Endothelial cell of umbilical vein (primary cell): Measurements from ENCODE around the gene TMEM81. TPM values are rescaled to one million over a fixed set of nuclear protein-coding genes. Genes with fewer than 3 reads are reported as not detected.

ENCODE experiments used
- BruUV-seq: library from RNA; stranded (reverse); fragments of 400-500 nt; replicated peaks from 2 replicates; lab custom pipeline; 2021; lab: Mats Ljungman, UMichigan
- CTCF ChIA-PET: fragments of 300-600, 350-600 bp; sonication (Branson Sonifier 250); formaldehyde crosslinking; loops from one replicate; lab custom pipeline; 2021; ENCODE audit warnings: antibody characterized with exemption, inconsistent platforms; lab: Charles Lee
- POLR2A ChIA-PET: fragments of 300-600, 350-600 bp; sonication (Branson Sonifier 250); formaldehyde crosslinking; loops from one replicate; lab custom pipeline; 2021; ENCODE audit warnings: antibody characterized with exemption, inconsistent platforms; lab: Charles Lee
- DNase-seq: peaks from one replicate; pipeline ENCODE4 v3.0.0-alpha.2; 2011; ENCODE audit warnings: low read depth, low spot score
- FAIRE-seq: peaks from 2 replicates; lab custom pipeline; 2011; peaks lifted over from hg19 to GRCh38; lab: Jason Lieb, UNC
- H2AFZ ChIP-seq: 2 replicates; pipeline ENCODE4 v1.6.0; 2012; ENCODE audit warnings: low read depth, low read length, control low read depth, inconsistent platforms
- H3K27ac ChIP-seq: 2 replicates; pipeline ENCODE4 v1.5.1; 2011; ENCODE audit warnings: low read depth, mild to moderate bottlenecking, control low read depth, low read length, moderate library complexity; ENCODE audit not compliant: insufficient read depth
- H3K27me3 ChIP-seq, 2 experiments: 2 replicates each; pipeline versions ENCODE4 v1.6.0 to v1.6.1; 2011; ENCODE audit warnings: low read length in 2 of 2, mixed read lengths in 1 of 2; ENCODE audit not compliant: control insufficient read depth in 2 of 2, insufficient read depth in 2 of 2
- H3K36me3 ChIP-seq, 2 experiments: 2 replicates in 1 of 2; 3 replicates in 1 of 2; pipeline ENCODE4 v1.5.1; 2011; ENCODE audit warnings: low read length in 2 of 2, mild to moderate bottlenecking in 1 of 2, moderate library complexity in 1 of 2; ENCODE audit not compliant: control insufficient read depth in 2 of 2, insufficient read depth in 2 of 2; ENCODE audit errors: extremely low read depth in 1 of 2
- H3K4me1 ChIP-seq: 3 replicates; pipeline ENCODE4 v1.5.1; 2011; ENCODE audit warnings: mild to moderate bottlenecking, low read length; ENCODE audit not compliant: control insufficient read depth, insufficient read depth; ENCODE audit errors: extremely low read depth
- H3K4me2 ChIP-seq: 2 replicates; pipeline ENCODE4 v1.6.1; 2011; ENCODE audit warnings: low read length, control low read depth, mixed read lengths; ENCODE audit not compliant: insufficient read depth
- H3K4me3 ChIP-seq, 3 experiments: fragments of 200-600 bp in 1 of 3; sonication (generic), shearing (Covaris generic) in 1 of 3; replicated peaks in 1 of 3; 2 replicates each; pipeline ENCODE4 v1.5.1; 2011 to 2016; ENCODE audit warnings: control low read depth in 3 of 3, low read length in 3 of 3, mild to moderate bottlenecking in 2 of 3, inconsistent platforms in 1 of 3, low read depth in 1 of 3, moderate library complexity in 1 of 3; ENCODE audit not compliant: insufficient read depth in 1 of 3
- H3K79me2 ChIP-seq: 2 replicates; pipeline ENCODE4 v1.6.0; 2012; ENCODE audit warnings: low read length, inconsistent platforms; ENCODE audit not compliant: control insufficient read depth, insufficient read depth
- H3K9ac ChIP-seq: replicated peaks from 2 replicates; pipeline ENCODE3; 2011; ENCODE audit warnings: low read length, control low read depth; ENCODE audit not compliant: insufficient read depth; ENCODE audit errors: extremely low read depth
- H3K9me1 ChIP-seq: replicated peaks from 3 replicates; pipeline ENCODE4 v1.6.0; 2011; ENCODE audit warnings: mild to moderate bottlenecking, low read length; ENCODE audit not compliant: control insufficient read depth, insufficient read depth; ENCODE audit errors: extremely low read depth
- H3K9me3 ChIP-seq: replicated peaks from 2 replicates; pipeline ENCODE4 v1.5.1; 2012; ENCODE audit warnings: low read length, inconsistent platforms; ENCODE audit not compliant: control insufficient read depth, insufficient read depth
- H4K20me1 ChIP-seq: replicated peaks from 2 replicates; pipeline ENCODE3; 2011; ENCODE audit warnings: mild to moderate bottlenecking, low read length; ENCODE audit not compliant: control insufficient read depth, insufficient read depth; ENCODE audit errors: extremely low read depth
- EZH2 ChIP-seq: IDR thresholded peaks from 2 replicates; pipeline ENCODE4 v1.6.1; 2012; ENCODE audit warnings: borderline replicate concordance, low read depth, mild to moderate bottlenecking, moderate library complexity, low read length, inconsistent platforms; ENCODE audit not compliant: severe bottlenecking
- FOS ChIP-seq: IDR thresholded peaks from 2 replicates; pipeline ENCODE4 v1.6.1; 2011; ENCODE audit warnings: mild to moderate bottlenecking, low read length, moderate library complexity, borderline replicate concordance; ENCODE audit not compliant: insufficient read depth
- GATA2 ChIP-seq: IDR thresholded peaks from 2 replicates; pipeline ENCODE4 v1.7.0; 2011; ENCODE audit warnings: low read depth, mild to moderate bottlenecking, moderate library complexity, mixed read lengths, low read length; ENCODE audit not compliant: insufficient read length, insufficient read depth
- JUN ChIP-seq: IDR thresholded peaks from 2 replicates; pipeline ENCODE4 v1.6.1; 2011; ENCODE audit warnings: borderline replicate concordance, low read depth; ENCODE audit not compliant: insufficient read length, insufficient read depth
- MYC ChIP-seq: IDR thresholded peaks from one replicate; pipeline ENCODE4 v1.6.1; 2011; ENCODE audit warnings: mild to moderate bottlenecking, low read depth, low read length
- POLR2A ChIP-seq: IDR thresholded peaks from 2 replicates; pipeline ENCODE4 v1.6.1; 2012; ENCODE audit warnings: low read depth, mild to moderate bottlenecking, control low read depth, low read length
- POLR2AphosphoS5 ChIP-seq: IDR thresholded peaks from 2 replicates; pipeline ENCODE4 v1.6.1; 2012; ENCODE audit warnings: low read depth, mild to moderate bottlenecking, control low read depth, low read length, moderate library complexity; ENCODE audit not compliant: insufficient read depth
- dilution Hi-C: fragments of 300-500 bp; cut with MboI; formaldehyde crosslinking; loops from one replicate; pipeline ENCODE4 v1.15.0; 2019; ENCODE audit warnings: low sequenced_read_pairs; ENCODE audit not compliant: extremely low pct_ligation_motif_present
- intact Hi-C: fragments of 100-400 bp; cut with micrococcal nuclease; formaldehyde crosslinking; loops from one replicate; pipeline ENCODE4 v1.10.0; 2022
- polyA plus RNA-seq, 4 experiments: library from polyadenylated mRNA; depleted of rRNA in 3 of 4; stranded (reverse) in 3 of 4; unstranded in 1 of 4; fragments of >200 nt; gene quantifications; 2 replicates each; pipeline versions ENCODE4 v1.2.1 to v1.2.3, GENCODE V29; 2011 to 2012; ENCODE audit warnings: missing spikeins in 1 of 4
- total RNA-seq: library from RNA; stranded (reverse); gene quantifications from 2 replicates; pipeline ENCODE4 v1.2.3, GENCODE V29; 2021
- TF ChIP-seq, protein P1 (sequence below): IDR thresholded peaks from 2 replicates; pipeline ENCODE4 v1.6.1; 2011; ENCODE audit not compliant: insufficient read depth, insufficient read length
- TF ChIP-seq, protein P2 (sequence below), 2 donors: IDR thresholded peaks; 1 replicate in 1 of 2; 2 replicates in 1 of 2; pipeline ENCODE4 v1.5.1; 2011; ENCODE audit warnings: low read length in 2 of 2, mild to moderate bottlenecking in 2 of 2, moderate library complexity in 2 of 2, control low read depth in 1 of 2, inconsistent platforms in 1 of 2, low read depth in 1 of 2; ENCODE audit not compliant: insufficient read depth in 1 of 2; ENCODE audit errors: extremely low read depth in 1 of 2

Gene TMEM81
- total and polyA plus RNA-seq, 2 donors (not counting 3 experiments of a cell fraction or from before 2014, with no cell fraction given): 1.5 to 2.9 TPM

- intact Hi-C loops: no loop called here
- H3K27ac ChIP-seq: no peak overlapping the region
- TF ChIP-seq EZH2: no peak
- TF ChIP-seq, protein P1, sequence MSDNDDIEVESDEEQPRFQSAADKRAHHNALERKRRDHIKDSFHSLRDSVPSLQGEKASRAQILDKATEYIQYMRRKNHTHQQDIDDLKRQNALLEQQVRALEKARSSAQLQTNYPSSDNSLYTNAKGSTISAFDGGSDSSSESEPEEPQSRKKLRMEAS: no peak
- no peak for TF ChIP-seq MYC
- TF ChIP-seq JUN: no peak
- TF ChIP-seq, protein P2, sequence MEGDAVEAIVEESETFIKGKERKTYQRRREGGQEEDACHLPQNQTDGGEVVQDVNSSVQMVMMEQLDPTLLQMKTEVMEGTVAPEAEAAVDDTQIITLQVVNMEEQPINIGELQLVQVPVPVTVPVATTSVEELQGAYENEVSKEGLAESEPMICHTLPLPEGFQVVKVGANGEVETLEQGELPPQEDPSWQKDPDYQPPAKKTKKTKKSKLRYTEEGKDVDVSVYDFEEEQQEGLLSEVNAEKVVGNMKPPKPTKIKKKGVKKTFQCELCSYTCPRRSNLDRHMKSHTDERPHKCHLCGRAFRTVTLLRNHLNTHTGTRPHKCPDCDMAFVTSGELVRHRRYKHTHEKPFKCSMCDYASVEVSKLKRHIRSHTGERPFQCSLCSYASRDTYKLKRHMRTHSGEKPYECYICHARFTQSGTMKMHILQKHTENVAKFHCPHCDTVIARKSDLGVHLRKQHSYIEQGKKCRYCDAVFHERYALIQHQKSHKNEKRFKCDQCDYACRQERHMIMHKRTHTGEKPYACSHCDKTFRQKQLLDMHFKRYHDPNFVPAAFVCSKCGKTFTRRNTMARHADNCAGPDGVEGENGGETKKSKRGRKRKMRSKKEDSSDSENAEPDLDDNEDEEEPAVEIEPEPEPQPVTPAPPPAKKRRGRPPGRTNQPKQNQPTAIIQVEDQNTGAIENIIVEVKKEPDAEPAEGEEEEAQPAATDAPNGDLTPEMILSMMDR (IDR thresholded peaks at IDR 0.05; ENCODE audit: extremely low read depth in 1 of 2, insufficient read depth in 1 of 2, low read depth in 1 of 2, low read length in 2 of 2): no peak
- no peak for TF ChIP-seq FOS
- TF ChIP-seq POLR2A: no peak
- no peak for TF ChIP-seq POLR2AphosphoS5
- no peak for TF ChIP-seq GATA2
- no peaks in the 10 kb centered on the region for H3K79me2 ChIP-seq
- peaks cover 32 to 40% of the 10 kb centered on the region in 2 experiments for H3K27me3 ChIP-seq
- ChIA-PET POLR2A (no interaction called here), CTCF (interaction anchor here (2.0 kb wide), 1 partner anchor 14 kb away, joined by 17 read pairs; no protein-coding TSS in a partner anchor)
- no peak overlapping the region for H3K9ac ChIP-seq
- FAIRE-seq: no peak
- H3K4me2 ChIP-seq: no peak overlapping the region
- no peaks in the 10 kb centered on the region for H3K9me1 ChIP-seq
- no peak overlapping the region for H2AFZ ChIP-seq
- no peaks in the 10 kb centered on the region for H3K4me1 ChIP-seq
- H3K9me3 ChIP-seq: no peaks in the 10 kb centered on the region
- no peaks in the 10 kb centered on the region for H3K36me3 ChIP-seq
- H4K20me1 ChIP-seq: no peaks in the 10 kb centered on the region
- H3K4me3 ChIP-seq: no peak overlapping the region
- BruUV-seq: no TSS peak
- DNase-seq: no peak
- dilution Hi-C loops: no loop called here
Observed at GRCh38 chr1:205046870-205047269, 37.4 kb downstream of the TMEM81 start.
